ENCODE results near the gene SMCO2.

DNA sequence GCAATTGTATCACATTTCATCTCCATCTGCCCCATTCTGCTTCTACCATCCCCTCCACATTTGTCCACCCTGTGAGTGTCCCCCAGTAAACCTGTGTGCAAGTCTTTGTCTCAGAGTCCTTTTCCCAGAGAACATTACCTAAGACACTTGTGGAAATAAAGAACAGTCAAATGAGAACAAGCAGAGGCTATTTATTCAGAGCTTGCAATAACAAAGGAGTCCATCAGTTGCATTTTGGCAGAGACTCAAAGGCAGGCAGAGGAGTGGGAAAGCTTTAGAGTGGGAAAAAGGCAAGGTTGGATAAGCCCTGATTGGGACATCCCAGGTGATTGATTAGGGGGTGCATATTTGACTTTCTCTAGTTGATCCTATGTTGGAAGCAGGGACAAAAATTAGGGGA lies 59.2 kb downstream of the SMCO2 start:
- no peak for TF ChIP-seq POLR2A (IDR thresholded peaks at IDR 0.05)
- TF ChIP-seq, protein P1, sequence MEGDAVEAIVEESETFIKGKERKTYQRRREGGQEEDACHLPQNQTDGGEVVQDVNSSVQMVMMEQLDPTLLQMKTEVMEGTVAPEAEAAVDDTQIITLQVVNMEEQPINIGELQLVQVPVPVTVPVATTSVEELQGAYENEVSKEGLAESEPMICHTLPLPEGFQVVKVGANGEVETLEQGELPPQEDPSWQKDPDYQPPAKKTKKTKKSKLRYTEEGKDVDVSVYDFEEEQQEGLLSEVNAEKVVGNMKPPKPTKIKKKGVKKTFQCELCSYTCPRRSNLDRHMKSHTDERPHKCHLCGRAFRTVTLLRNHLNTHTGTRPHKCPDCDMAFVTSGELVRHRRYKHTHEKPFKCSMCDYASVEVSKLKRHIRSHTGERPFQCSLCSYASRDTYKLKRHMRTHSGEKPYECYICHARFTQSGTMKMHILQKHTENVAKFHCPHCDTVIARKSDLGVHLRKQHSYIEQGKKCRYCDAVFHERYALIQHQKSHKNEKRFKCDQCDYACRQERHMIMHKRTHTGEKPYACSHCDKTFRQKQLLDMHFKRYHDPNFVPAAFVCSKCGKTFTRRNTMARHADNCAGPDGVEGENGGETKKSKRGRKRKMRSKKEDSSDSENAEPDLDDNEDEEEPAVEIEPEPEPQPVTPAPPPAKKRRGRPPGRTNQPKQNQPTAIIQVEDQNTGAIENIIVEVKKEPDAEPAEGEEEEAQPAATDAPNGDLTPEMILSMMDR (IDR thresholded peaks at IDR 0.05), result no peak

All from adrenal gland (tissue), 5 donors.